Astrocyte (in vitro differentiated cells and primary cell): Measurements from ENCODE around the gene TMEM184A.

Experiments
- CTCF ChIP-seq: IDR thresholded peaks from 2 replicates; pipeline ENCODE4 v1.5.1; 2011; ENCODE audit warnings: low read depth, mild to moderate bottlenecking, inconsistent platforms, low read length, moderate library complexity; ENCODE audit not compliant: insufficient read depth
- EZH2 ChIP-seq: IDR thresholded peaks from 2 replicates; pipeline ENCODE4 v1.6.1; 2012; ENCODE audit warnings: mild to moderate bottlenecking, low read length, inconsistent platforms; ENCODE audit not compliant: insufficient read depth

DNA sequence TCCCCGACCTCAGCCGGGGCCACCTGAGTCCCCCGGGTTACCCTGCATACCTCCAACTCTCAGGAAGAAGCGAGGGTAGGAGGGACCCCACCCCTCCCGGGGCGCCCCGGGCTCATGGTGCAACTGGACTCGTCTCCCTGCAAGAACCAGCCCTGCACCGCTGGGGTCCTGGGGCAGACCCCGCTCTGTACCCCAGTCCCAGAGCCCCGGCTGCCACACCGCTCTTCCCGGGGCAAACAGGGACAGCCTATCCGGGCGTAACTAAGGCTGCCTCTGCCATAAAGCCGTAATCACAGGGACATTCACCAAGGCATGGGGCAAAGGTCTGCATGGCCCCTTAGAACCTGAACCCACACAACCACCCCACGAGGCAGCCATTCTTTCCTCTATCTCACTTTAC lies 32.2 kb downstream of the TMEM184A start:
- TF ChIP-seq CTCF = no peak
- no peak for TF ChIP-seq EZH2
